SK-N-SH (cell line): ENCODE measurements around the gene MGME1. TPM values are rescaled to one million over a fixed set of nuclear protein-coding genes. Genes with fewer than 3 reads are reported as not detected.

Experiments used
- CTCF ChIA-PET: fragments of 300-600, 350-600 bp; formaldehyde crosslinking; extraction: SDS; loops from one replicate; lab custom pipeline; 2021; lab: Yijun Ruan, JAX
- POLR2A ChIA-PET: fragments of 350-600 bp; sonication (Branson Sonifier 250); formaldehyde crosslinking; extraction: SDS; loops from one replicate; lab custom pipeline; 2020; ENCODE audit warnings: antibody characterized with exemption, inconsistent platforms; lab: Yijun Ruan, JAX
- DNase-seq: peaks from one replicate; pipeline ENCODE4 v3.0.0; 2012
- H2AFZ ChIP-seq: fragments of 200-600 bp; sonication (generic); 2 replicates; pipeline ENCODE4 v1.8.1; 2016; ENCODE audit warnings: antibody characterized with exemption, mild to moderate bottlenecking, low read depth
- H3F3A ChIP-seq: fragments of 200-600 bp; sonication (generic); replicated peaks from 2 replicates; pipeline ENCODE3; 2016; ENCODE audit warnings: antibody characterized with exemption, mild to moderate bottlenecking; ENCODE audit not compliant: insufficient read depth
- H3K27ac ChIP-seq, 2 experiments: fragments of 200-500 bp in 1 of 2; fragments of 200-600 bp in 1 of 2; sonication (Bioruptor generic) in 1 of 2; sonication (generic), shearing (Covaris generic) in 1 of 2; 2 replicates each; pipeline versions ENCODE4 v1.5.1 to v1.6.1; 2014 to 2016; ENCODE audit warnings: low read depth in 2 of 2, inconsistent platforms in 1 of 2, low read length in 1 of 2, mild to moderate bottlenecking in 1 of 2, mixed read lengths in 1 of 2
- H3K27me3 ChIP-seq: fragments of 200-600 bp; sonication (generic), shearing (Covaris generic); 2 replicates; pipeline ENCODE4 v1.6.1; 2016; ENCODE audit warnings: mixed run types; ENCODE audit not compliant: insufficient read depth
- H3K36me3 ChIP-seq, 2 experiments: fragments of 200-500 bp in 1 of 2; fragments of 200-600 bp in 1 of 2; sonication (Bioruptor generic) in 1 of 2; sonication (generic) in 1 of 2; replicated peaks in 1 of 2; 2 replicates each; pipeline versions ENCODE3 to v1.5.1; 2014 to 2016; ENCODE audit warnings: low read length in 1 of 2, mild to moderate bottlenecking in 1 of 2; ENCODE audit not compliant: insufficient read depth in 2 of 2, control insufficient read depth in 1 of 2
- H3K4me1 ChIP-seq, 2 experiments: fragments of 200-500 bp in 1 of 2; fragments of 200-600 bp in 1 of 2; sonication (Bioruptor generic) in 1 of 2; sonication (generic), shearing (Covaris generic) in 1 of 2; 2 replicates each; pipeline versions ENCODE4 v1.5.1 to v1.6.1; 2014 to 2016; ENCODE audit warnings: low read depth in 1 of 2, low read length in 1 of 2, mixed run types in 1 of 2; ENCODE audit not compliant: insufficient read depth in 2 of 2, control insufficient read depth in 1 of 2
- H3K4me2 ChIP-seq: fragments of 200-600 bp; sonication (generic), shearing (Covaris generic); 2 replicates; pipeline ENCODE4 v1.6.1; 2017; ENCODE audit warnings: mixed run types
- H3K4me3 ChIP-seq, 2 experiments: fragments of 200-500 bp in 1 of 2; fragments of 200-600 bp in 1 of 2; sonication (Bioruptor generic) in 1 of 2; sonication (generic), shearing (Covaris generic) in 1 of 2; 2 replicates each; pipeline versions ENCODE4 v1.5.1 to v1.8.1; 2014 to 2016; ENCODE audit warnings: low read depth in 2 of 2, inconsistent platforms in 1 of 2, low read length in 1 of 2, mild to moderate bottlenecking in 1 of 2, mixed read lengths in 1 of 2, moderate library complexity in 1 of 2
- H3K79me2 ChIP-seq: fragments of 200-600 bp; sonication (generic); 2 replicates; pipeline ENCODE4 v1.8.1; 2017; ENCODE audit warnings: mild to moderate bottlenecking; ENCODE audit not compliant: insufficient read depth
- H3K9ac ChIP-seq: fragments of 200-600 bp; sonication (generic); 2 replicates; pipeline ENCODE4 v1.6.1; 2017; ENCODE audit warnings: mixed run types
- H3K9me2 ChIP-seq: fragments of 200-600 bp; sonication (generic); 2 replicates; pipeline ENCODE4 v1.6.1; 2017; ENCODE audit warnings: mixed run types
- H3K9me3 ChIP-seq: fragments of 200-600 bp; sonication (generic); 2 replicates; pipeline ENCODE4 v1.6.1; 2017; ENCODE audit warnings: mixed run types, mild to moderate bottlenecking, moderate library complexity
- H4K20me1 ChIP-seq: fragments of 200-600 bp; sonication (generic); 2 replicates; pipeline ENCODE4 v1.6.1; 2017; ENCODE audit warnings: mild to moderate bottlenecking, mixed run types; ENCODE audit not compliant: insufficient read depth
- ELF1 ChIP-seq: IDR thresholded peaks from 2 replicates; pipeline ENCODE4 v1.4.0; 2012
- EP300 ChIP-seq, 2 experiments: IDR thresholded peaks; 2 replicates each; pipeline versions ENCODE4 v1.4.0 to v1.6.1; 2012; ENCODE audit warnings: borderline replicate concordance in 1 of 2, low read depth in 1 of 2, low read length in 1 of 2
- EZH2phosphoT487 ChIP-seq: fragments of 200-600 bp; sonication (generic); IDR thresholded peaks from 2 replicates; pipeline ENCODE4 v1.6.1; 2017; ENCODE audit warnings: low read depth, mixed run types, mild to moderate bottlenecking, antibody characterized with exemption, moderate library complexity, borderline replicate concordance
- GATA2 ChIP-seq: sonication (generic); formaldehyde crosslinking; IDR thresholded peaks from 2 replicates; pipeline ENCODE4 v1.5.0; 2020; ENCODE audit warnings: mild to moderate bottlenecking, missing genetic modification reagents
- NFIC ChIP-seq: IDR thresholded peaks from 2 replicates; pipeline ENCODE4 v1.4.0; 2012; ENCODE audit warnings: borderline replicate concordance
- PBX3 ChIP-seq: IDR thresholded peaks from 2 replicates; pipeline ENCODE4; 2012
- RAD21 ChIP-seq: IDR thresholded peaks from 2 replicates; pipeline ENCODE4 v1.6.1; 2012; ENCODE audit warnings: mild to moderate bottlenecking, low read length
- RFX5 ChIP-seq: IDR thresholded peaks from 2 replicates; pipeline ENCODE4 v1.6.1; 2012; ENCODE audit warnings: mild to moderate bottlenecking, improper control_type of control experiment, low read length
- SIN3A ChIP-seq: IDR thresholded peaks from 2 replicates; pipeline ENCODE4 v1.6.1; 2012; ENCODE audit warnings: low read depth, mild to moderate bottlenecking, low read length, moderate library complexity, borderline replicate concordance
- SMC3 ChIP-seq: IDR thresholded peaks from 2 replicates; pipeline ENCODE4 v1.6.1; 2012; ENCODE audit warnings: low read depth, low read length, improper control_type of control experiment
- TEAD4 ChIP-seq: IDR thresholded peaks from 2 replicates; pipeline ENCODE4 v1.4.0; 2012; ENCODE audit warnings: mild to moderate bottlenecking, borderline replicate concordance; ENCODE audit not compliant: insufficient read depth
- ZBTB33 ChIP-seq: IDR thresholded peaks from 2 replicates; pipeline ENCODE4 v1.4.0; 2012; ENCODE audit warnings: low read depth, borderline replicate concordance
- WGBS: methylation state at CpG from one replicate; pipeline ENCODE4 v1.1.6; 2017; ENCODE audit warnings: low lambda C conversion rate; 5-methylcytosine and 5-hydroxymethylcytosine counted together
- polyA plus RNA-seq, 3 experiments: library from polyadenylated mRNA; depleted of rRNA; stranded (reverse); fragments of >200 nt; gene quantifications; 2 replicates each; pipeline ENCODE4 v1.2.3, GENCODE V29; 2012
- TF ChIP-seq, protein P1 (sequence below): IDR thresholded peaks from 2 replicates; pipeline ENCODE4 v1.4.0; 2012; ENCODE audit warnings: low read depth, borderline replicate concordance
- TF ChIP-seq, protein P2 (sequence below): fragments of 150-350 bp; IDR thresholded peaks from 2 replicates; pipeline ENCODE4 v1.6.1; 2016; ENCODE audit warnings: mild to moderate bottlenecking, low read depth, low read length
- TF ChIP-seq, protein P3 (sequence below): fragments of 200-600 bp; sonication (generic); IDR thresholded peaks from 2 replicates; pipeline ENCODE4 v1.6.1; 2017; ENCODE audit warnings: antibody characterized with exemption, mild to moderate bottlenecking, moderate library complexity

The MGME1 gene
- polyA plus RNA-seq, 1 of the 3 experiments (the other 2 are of a cell fraction) = 7.9 TPM

- TF ChIP-seq, protein P1, sequence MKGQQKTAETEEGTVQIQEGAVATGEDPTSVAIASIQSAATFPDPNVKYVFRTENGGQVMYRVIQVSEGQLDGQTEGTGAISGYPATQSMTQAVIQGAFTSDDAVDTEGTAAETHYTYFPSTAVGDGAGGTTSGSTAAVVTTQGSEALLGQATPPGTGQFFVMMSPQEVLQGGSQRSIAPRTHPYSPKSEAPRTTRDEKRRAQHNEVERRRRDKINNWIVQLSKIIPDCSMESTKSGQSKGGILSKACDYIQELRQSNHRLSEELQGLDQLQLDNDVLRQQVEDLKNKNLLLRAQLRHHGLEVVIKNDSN = no peak
- TF ChIP-seq, all 33 proteins: peak for 7
Measured at GRCh38 chr20:17938871-17939619, 29.8 kb upstream of the MGME1 start (continued).

DNA sequence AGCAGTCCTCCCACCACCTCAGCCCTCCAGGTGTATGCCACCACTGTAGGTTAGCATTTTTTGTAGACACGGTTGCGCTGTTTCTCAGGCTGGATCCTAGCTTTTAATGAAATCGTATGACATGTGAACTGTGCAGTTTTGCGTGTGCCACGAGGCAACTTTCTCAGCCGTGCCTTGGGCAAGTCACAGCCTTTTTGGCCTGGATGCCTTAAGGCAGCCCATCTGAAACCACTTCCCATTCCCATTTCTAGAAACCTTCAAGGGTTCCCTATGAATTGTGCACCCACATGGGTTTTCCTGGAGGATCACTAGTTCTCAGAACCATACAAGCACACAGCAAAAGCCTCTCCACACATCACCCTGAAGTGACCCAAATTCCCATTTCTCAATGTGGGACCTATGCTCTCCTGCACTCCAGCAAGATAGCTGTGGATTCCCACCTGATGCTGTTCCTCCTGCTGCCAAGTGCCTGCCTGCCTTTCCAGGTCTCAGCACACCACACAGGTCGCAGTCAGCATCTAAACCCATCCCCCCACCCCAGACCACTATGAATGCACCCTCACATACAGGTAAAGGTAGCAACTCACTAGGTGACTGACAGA lies 29.1 kb upstream of the MGME1 start:
- ChIA-PET CTCF (interaction anchor here (0.6 to 7.0 kb wide), 38 partner anchors 9 to 435 kb away, joined by 3 to 75 read pairs (median 4); partner anchors contain the start of genes MGME1, RRBP1 and SNX5), POLR2A (no interaction called here)
- no peak overlapping the region for H2AFZ ChIP-seq

More for the DNA sequence above, 29.1 kb upstream of the MGME1 start:
- Histone ChIP-seq H3F3A (peaks cover 14% of the 10 kb centered on the region), H3K27ac (no peak overlapping the region), H3K4me1 (peaks cover 0 to 11% of the 10 kb centered on the region in 2 experiments; a peak in 1 of 4 replicates), H3K4me2 (no peak overlapping the region), H3K79me2 (no peaks in the 10 kb centered on the region), H3K9ac (no peak overlapping the region), H3K9me3 (no peaks in the 10 kb centered on the region), H3K36me3 (peaks cover 25 to 43% of the 10 kb centered on the region in 2 experiments), H3K4me3 (no peak overlapping the region), H3K27me3 (no peaks in the 10 kb centered on the region), H3K9me2 (no peaks in the 10 kb centered on the region), H4K20me1 (peaks cover 3% of the 10 kb centered on the region; the same call in 1 of the 2 replicates)
- WGBS = 94% methylated on average over 7 of the region's 7 CpGs
- no peak for DNase-seq
- TF ChIP-seq ELF1 (no peak), PBX3 (no peak), NFIC (no peak), RFX5 (no peak), TEAD4 (no peak), GATA2 (CRISPR knock-in tag) (no peak), SIN3A (no peak), EP300 (IDR thresholded peaks at IDR 0.05; ENCODE audit: borderline replicate concordance in 1 of 2, low read depth in 1 of 2, low read length in 1 of 2) (no peak), EZH2phosphoT487 (no peak), SMC3 (no peak), RAD21 (no peak), ZBTB33 (no peak)
- TF ChIP-seq, protein P2, sequence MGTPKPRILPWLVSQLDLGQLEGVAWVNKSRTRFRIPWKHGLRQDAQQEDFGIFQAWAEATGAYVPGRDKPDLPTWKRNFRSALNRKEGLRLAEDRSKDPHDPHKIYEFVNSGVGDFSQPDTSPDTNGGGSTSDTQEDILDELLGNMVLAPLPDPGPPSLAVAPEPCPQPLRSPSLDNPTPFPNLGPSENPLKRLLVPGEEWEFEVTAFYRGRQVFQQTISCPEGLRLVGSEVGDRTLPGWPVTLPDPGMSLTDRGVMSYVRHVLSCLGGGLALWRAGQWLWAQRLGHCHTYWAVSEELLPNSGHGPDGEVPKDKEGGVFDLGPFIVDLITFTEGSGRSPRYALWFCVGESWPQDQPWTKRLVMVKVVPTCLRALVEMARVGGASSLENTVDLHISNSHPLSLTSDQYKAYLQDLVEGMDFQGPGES = no peak
- TF ChIP-seq, protein P1 = no peak
- TF ChIP-seq, protein P3, sequence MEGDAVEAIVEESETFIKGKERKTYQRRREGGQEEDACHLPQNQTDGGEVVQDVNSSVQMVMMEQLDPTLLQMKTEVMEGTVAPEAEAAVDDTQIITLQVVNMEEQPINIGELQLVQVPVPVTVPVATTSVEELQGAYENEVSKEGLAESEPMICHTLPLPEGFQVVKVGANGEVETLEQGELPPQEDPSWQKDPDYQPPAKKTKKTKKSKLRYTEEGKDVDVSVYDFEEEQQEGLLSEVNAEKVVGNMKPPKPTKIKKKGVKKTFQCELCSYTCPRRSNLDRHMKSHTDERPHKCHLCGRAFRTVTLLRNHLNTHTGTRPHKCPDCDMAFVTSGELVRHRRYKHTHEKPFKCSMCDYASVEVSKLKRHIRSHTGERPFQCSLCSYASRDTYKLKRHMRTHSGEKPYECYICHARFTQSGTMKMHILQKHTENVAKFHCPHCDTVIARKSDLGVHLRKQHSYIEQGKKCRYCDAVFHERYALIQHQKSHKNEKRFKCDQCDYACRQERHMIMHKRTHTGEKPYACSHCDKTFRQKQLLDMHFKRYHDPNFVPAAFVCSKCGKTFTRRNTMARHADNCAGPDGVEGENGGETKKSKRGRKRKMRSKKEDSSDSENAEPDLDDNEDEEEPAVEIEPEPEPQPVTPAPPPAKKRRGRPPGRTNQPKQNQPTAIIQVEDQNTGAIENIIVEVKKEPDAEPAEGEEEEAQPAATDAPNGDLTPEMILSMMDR = no peak
